HepG2 (cell line): ENCODE measurements around the gene ARF6. TPM values are rescaled to one million over a fixed set of nuclear protein-coding genes. Genes with fewer than 3 reads are reported as not detected.

Experiments
- CHD4 ChIP-seq: fragments of 200-600 bp; sonication (generic); IDR thresholded peaks from 2 replicates; pipeline ENCODE4 v1.7.0; 2017; ENCODE audit warnings: mild to moderate bottlenecking, low read length, borderline replicate concordance
- DMAP1 ChIP-seq: IDR thresholded peaks from 2 replicates; pipeline ENCODE4 v1.6.1; 2016
- HDAC1 ChIP-seq: sonication (generic); formaldehyde crosslinking; IDR thresholded peaks from 2 replicates; pipeline ENCODE4 v1.5.1; 2020; ENCODE audit warnings: mild to moderate bottlenecking, missing genetic modification reagents
- IKZF5 ChIP-seq: IDR thresholded peaks from 2 replicates; pipeline ENCODE4 v1.6.1; 2018; ENCODE audit warnings: missing genetic modification reagents, mild to moderate bottlenecking, missing compliant biosample characterization
- KLF6 ChIP-seq: IDR thresholded peaks from 2 replicates; pipeline ENCODE4 v1.8.0; 2016; ENCODE audit warnings: missing biosample characterization, missing genetic modification reagents
- KMT2B ChIP-seq: IDR thresholded peaks from 2 replicates; pipeline ENCODE4 v1.6.1; 2016; ENCODE audit warnings: missing genetic modification reagents, missing compliant biosample characterization
- POLR2A ChIP-seq, 2 experiments: IDR thresholded peaks; 2 replicates each; pipeline ENCODE4 v1.6.1; 2011; ENCODE audit warnings: low read depth in 2 of 2, low read length in 2 of 2, mild to moderate bottlenecking in 1 of 2, moderate library complexity in 1 of 2; ENCODE audit not compliant: insufficient read depth in 1 of 2
- POLR2G ChIP-seq: fragments of 200-400 bp; formaldehyde crosslinking; IDR thresholded peaks from 2 replicates; pipeline ENCODE4 v1.6.1; 2018; ENCODE audit warnings: mild to moderate bottlenecking, low read depth, low read length, moderate library complexity
- SETDB1 ChIP-seq: sonication (generic); formaldehyde crosslinking; IDR thresholded peaks from 2 replicates; pipeline ENCODE4 v1.5.1; 2020; ENCODE audit warnings: missing genetic modification reagents, mild to moderate bottlenecking, borderline replicate concordance
- TGIF2 ChIP-seq: IDR thresholded peaks from 2 replicates; pipeline ENCODE4 v1.6.1; 2016; ENCODE audit warnings: control low read depth, missing compliant biosample characterization
- THAP11 ChIP-seq: IDR thresholded peaks from 2 replicates; pipeline ENCODE4 v1.6.1; 2016; ENCODE audit warnings: missing biosample characterization, missing genetic modification reagents
- WIZ ChIP-seq: sonication (generic); formaldehyde crosslinking; IDR thresholded peaks from 2 replicates; pipeline ENCODE4 v1.5.1; 2020; ENCODE audit warnings: mild to moderate bottlenecking, missing genetic modification reagents
- ZNF235 ChIP-seq: sonication (generic); formaldehyde crosslinking; IDR thresholded peaks from 2 replicates; pipeline ENCODE4 v1.8.1; 2023; ENCODE audit warnings: mild to moderate bottlenecking, missing genetic modification reagents, borderline replicate concordance
- ZNF329 ChIP-seq: sonication (generic); formaldehyde crosslinking; IDR thresholded peaks from 2 replicates; pipeline ENCODE4 v1.9.0; 2021; ENCODE audit warnings: low read depth, mild to moderate bottlenecking, missing genetic modification reagents
- ZNF501 ChIP-seq: sonication (generic); formaldehyde crosslinking; IDR thresholded peaks from 2 replicates; pipeline ENCODE4 v1.5.1; 2020; ENCODE audit warnings: mild to moderate bottlenecking, moderate library complexity, missing genetic modification reagents
- ZNF574 ChIP-seq: sonication (generic); formaldehyde crosslinking; IDR thresholded peaks from 2 replicates; pipeline ENCODE4 v1.4.0; 2020; ENCODE audit warnings: missing genetic modification reagents
- ZNF772 ChIP-seq: sonication (generic); formaldehyde crosslinking; IDR thresholded peaks from 2 replicates; pipeline ENCODE4 v1.5.0; 2020; ENCODE audit warnings: mild to moderate bottlenecking, missing genetic modification reagents
- ZSCAN31 ChIP-seq: sonication (generic); formaldehyde crosslinking; IDR thresholded peaks from 2 replicates; pipeline ENCODE4 v1.5.0; 2020; ENCODE audit warnings: low read depth, mild to moderate bottlenecking, missing genetic modification reagents
- polyA plus RNA-seq, 8 experiments: library from polyadenylated mRNA; depleted of rRNA in 3 of 8; stranded (reverse) in 7 of 8; unstranded in 1 of 8; fragments of >200 nt; fragmentation: Illumina TruSeq in 4 of 8; extraction: Trizol in 4 of 8; gene quantifications; 2 replicates each; pipeline versions ENCODE4 v1.2.1 to v1.2.3, GENCODE V29; 2011 to 2016; ENCODE audit warnings: low read depth in 4 of 8, missing spikeins in 1 of 8, mixed read lengths in 1 of 8; ENCODE audit not compliant: insufficient read depth in 1 of 8
- total RNA-seq, 5 experiments: library from RNA; depleted of rRNA; stranded (reverse); fragments of >200 nt; fragmentation: Illumina TruSeq; extraction: Trizol; gene quantifications; 2 replicates each; pipeline ENCODE4 v1.2.3, GENCODE V29; 2016; ENCODE audit warnings: low read depth in 1 of 5
- TF ChIP-seq, protein P1 (sequence below): sonication (generic); formaldehyde crosslinking; IDR thresholded peaks from 2 replicates; pipeline ENCODE4 v1.5.0; 2020; ENCODE audit warnings: missing genetic modification reagents
- TF ChIP-seq, protein P2 (sequence below): sonication (generic); formaldehyde crosslinking; IDR thresholded peaks from 2 replicates; pipeline ENCODE4 v1.5.0; 2020; ENCODE audit warnings: mild to moderate bottlenecking, missing genetic modification reagents
- TF ChIP-seq, protein P3 (sequence below), 2 experiments: sonication (generic) in 1 of 2; formaldehyde crosslinking in 1 of 2; IDR thresholded peaks; 2 replicates each; pipeline versions ENCODE4 v1.5.1 to v1.6.1; 2011 to 2020; ENCODE audit warnings: borderline replicate concordance in 1 of 2, low read depth in 1 of 2, low read length in 1 of 2, mild to moderate bottlenecking in 1 of 2, missing genetic modification reagents in 1 of 2, moderate library complexity in 1 of 2

ARF6 gene
- total and polyA plus RNA-seq, 2 of the 13 experiments (the other 11 are each of a cell fraction or from before 2014, with no cell fraction given) = 12.7 to 31.9 TPM

DNA sequence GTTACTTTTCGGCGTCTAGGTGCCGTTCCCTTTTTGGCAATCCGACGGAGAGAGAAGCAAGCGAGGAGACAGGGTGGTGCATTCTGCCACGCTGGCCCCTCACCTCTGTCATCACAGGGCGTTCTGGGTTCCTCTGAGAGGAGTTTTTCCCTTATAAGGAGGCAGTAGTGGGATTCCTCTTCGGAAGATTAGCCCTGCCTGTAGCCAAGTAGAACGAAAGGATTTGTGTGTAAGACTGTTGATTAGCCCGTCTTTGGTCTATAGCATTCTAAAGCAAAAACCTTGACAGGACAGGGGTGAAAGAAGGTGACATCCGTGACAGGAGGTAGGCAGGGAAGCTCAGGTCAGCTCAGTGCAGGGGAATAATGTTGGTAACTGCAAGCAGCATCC, 31.2 kb upstream of the ARF6 start (continued):
- TF ChIP-seq, protein P1, sequence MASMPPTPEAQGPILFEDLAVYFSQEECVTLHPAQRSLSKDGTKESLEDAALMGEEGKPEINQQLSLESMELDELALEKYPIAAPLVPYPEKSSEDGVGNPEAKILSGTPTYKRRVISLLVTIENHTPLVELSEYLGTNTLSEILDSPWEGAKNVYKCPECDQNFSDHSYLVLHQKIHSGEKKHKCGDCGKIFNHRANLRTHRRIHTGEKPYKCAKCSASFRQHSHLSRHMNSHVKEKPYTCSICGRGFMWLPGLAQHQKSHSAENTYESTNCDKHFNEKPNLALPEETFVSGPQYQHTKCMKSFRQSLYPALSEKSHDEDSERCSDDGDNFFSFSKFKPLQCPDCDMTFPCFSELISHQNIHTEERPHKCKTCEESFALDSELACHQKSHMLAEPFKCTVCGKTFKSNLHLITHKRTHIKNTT (CRISPR knock-in tag) = no peak
- no peak for TF ChIP-seq SETDB1 (CRISPR knock-in tag)
- TF ChIP-seq, protein P2, sequence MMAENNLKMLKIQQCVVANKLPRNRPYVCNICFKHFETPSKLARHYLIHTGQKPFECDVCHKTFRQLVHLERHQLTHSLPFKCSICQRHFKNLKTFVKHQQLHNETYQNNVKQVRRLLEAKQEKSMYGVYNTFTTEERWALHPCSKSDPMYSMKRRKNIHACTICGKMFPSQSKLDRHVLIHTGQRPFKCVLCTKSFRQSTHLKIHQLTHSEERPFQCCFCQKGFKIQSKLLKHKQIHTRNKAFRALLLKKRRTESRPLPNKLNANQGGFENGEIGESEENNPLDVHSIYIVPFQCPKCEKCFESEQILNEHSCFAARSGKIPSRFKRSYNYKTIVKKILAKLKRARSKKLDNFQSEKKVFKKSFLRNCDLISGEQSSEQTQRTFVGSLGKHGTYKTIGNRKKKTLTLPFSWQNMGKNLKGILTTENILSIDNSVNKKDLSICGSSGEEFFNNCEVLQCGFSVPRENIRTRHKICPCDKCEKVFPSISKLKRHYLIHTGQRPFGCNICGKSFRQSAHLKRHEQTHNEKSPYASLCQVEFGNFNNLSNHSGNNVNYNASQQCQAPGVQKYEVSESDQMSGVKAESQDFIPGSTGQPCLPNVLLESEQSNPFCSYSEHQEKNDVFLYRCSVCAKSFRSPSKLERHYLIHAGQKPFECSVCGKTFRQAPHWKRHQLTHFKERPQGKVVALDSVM (CRISPR knock-in tag) = no peak
- peak; percentile 42 for TF ChIP-seq POLR2G
- TF ChIP-seq THAP11 = peak; percentile 11; the same call in 1 of the 2 replicates
- 0 out of 2 replicates have a peak, but pooled peaks have one; percentile 12 for TF ChIP-seq ZNF329 (CRISPR knock-in tag)
- no peak for TF ChIP-seq CHD4
- TF ChIP-seq ZNF772 (CRISPR knock-in tag) = peak; percentile 55; the same call in 1 of the 2 replicates
- TF ChIP-seq TGIF2 (CRISPR knock-in tag) = 0 out of 2 replicates have a peak, but pooled peaks have one; percentile 1
- peak; percentile 45; the same call in 1 of the 2 replicates for TF ChIP-seq ZSCAN31
- 0 out of 2 replicates have a peak, but pooled peaks have one; percentile 20 for TF ChIP-seq ZNF501 (CRISPR knock-in tag)
- TF ChIP-seq WIZ (CRISPR knock-in tag) = no peak
- 0 out of 2 replicates have a peak, but pooled peaks have one; percentile 32 for TF ChIP-seq ZNF574 (CRISPR knock-in tag)
- TF ChIP-seq HDAC1 (CRISPR knock-in tag) = peak; percentile 39; the same call in 1 of the 2 replicates
- peak; percentile 22; the same call in 1 of the 2 replicates for TF ChIP-seq DMAP1 (CRISPR knock-in tag)
- TF ChIP-seq KMT2B = no peak
- TF ChIP-seq ZNF235 (CRISPR knock-in tag) = 0 out of 2 replicates have a peak, but pooled peaks have one; percentile 51
- TF ChIP-seq KLF6 (CRISPR knock-in tag) = 0 out of 2 replicates have a peak, but pooled peaks have one; percentile 30
- 0 out of 4 replicates have a peak, but pooled peaks of 1 of the 2 experiments have one; percentile 33 for TF ChIP-seq POLR2A (IDR thresholded peaks at IDR 0.05; ENCODE audit: insufficient read depth in 1 of 2, low read depth in 2 of 2, low read length in 2 of 2)
- peak; percentile 13; the same call in 1 of the 2 replicates for TF ChIP-seq IKZF5 (CRISPR knock-in tag)
- TF ChIP-seq, protein P3, sequence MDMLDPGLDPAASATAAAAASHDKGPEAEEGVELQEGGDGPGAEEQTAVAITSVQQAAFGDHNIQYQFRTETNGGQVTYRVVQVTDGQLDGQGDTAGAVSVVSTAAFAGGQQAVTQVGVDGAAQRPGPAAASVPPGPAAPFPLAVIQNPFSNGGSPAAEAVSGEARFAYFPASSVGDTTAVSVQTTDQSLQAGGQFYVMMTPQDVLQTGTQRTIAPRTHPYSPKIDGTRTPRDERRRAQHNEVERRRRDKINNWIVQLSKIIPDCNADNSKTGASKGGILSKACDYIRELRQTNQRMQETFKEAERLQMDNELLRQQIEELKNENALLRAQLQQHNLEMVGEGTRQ (IDR thresholded peaks at IDR 0.05; ENCODE audit: low read depth, low read length) = no peak
- TF ChIP-seq, protein P3 (CRISPR knock-in tag; IDR thresholded peaks at IDR 0.05; ENCODE audit: borderline replicate concordance) = peak; percentile 49; the same call in 1 of the 2 replicates
